Endodermal cell (in vitro differentiated cells): ENCODE data around the gene LRAT. TPM values are rescaled to one million over a fixed set of nuclear protein-coding genes. Genes with fewer than 3 reads are reported as not detected.
"Not testable (repeated sequence)": the region's sequence is repeated elsewhere in the genome, so short reads cannot be mapped to it uniquely, and the experiment has no call there.

Experiments
- DNase-seq: peaks from one replicate; pipeline ENCODE4 v3.0.0-alpha.2; 2017
- H3K27ac ChIP-seq: 2 replicates; pipeline ENCODE4 v1.5.1; 2013; ENCODE audit warnings: mild to moderate bottlenecking, low read depth, low read length, moderate library complexity
- H3K27me3 ChIP-seq: 2 replicates; pipeline ENCODE4 v1.6.1; 2013; ENCODE audit warnings: mild to moderate bottlenecking, low read length, moderate library complexity; ENCODE audit not compliant: insufficient read depth, control insufficient read depth, poor library complexity, severe bottlenecking
- H3K36me3 ChIP-seq: 2 replicates; pipeline ENCODE4 v1.7.0; 2013; ENCODE audit warnings: mild to moderate bottlenecking, low read length, moderate library complexity; ENCODE audit not compliant: control insufficient read depth, insufficient read depth
- H3K4me1 ChIP-seq: one replicate; pipeline ENCODE4 v1.7.0; 2013; ENCODE audit warnings: low read length; ENCODE audit not compliant: control insufficient read depth, insufficient read depth
- H3K4me3 ChIP-seq: 2 replicates; pipeline ENCODE4 v1.5.1; 2013; ENCODE audit warnings: mild to moderate bottlenecking, low read length, moderate library complexity
- H3K9ac ChIP-seq: 2 replicates; pipeline ENCODE4 v1.6.1; 2013; ENCODE audit warnings: mild to moderate bottlenecking, low read length, moderate library complexity; ENCODE audit not compliant: poor library complexity, severe bottlenecking; ENCODE audit errors: extremely low read depth
- H3K9me3 ChIP-seq: 2 replicates; pipeline ENCODE4 v1.6.1; 2013; ENCODE audit warnings: mild to moderate bottlenecking, low read length, moderate library complexity; ENCODE audit not compliant: control insufficient read depth
- H3K27ac Mint-ChIP-seq: 2 replicates; pipeline ENCODE4 v1.8.0; 2020; ENCODE audit warnings: mixed read lengths
- H3K27me3 Mint-ChIP-seq: 2 replicates; pipeline ENCODE4 v1.8.0; 2021; ENCODE audit warnings: mild to moderate bottlenecking, mixed read lengths; ENCODE audit not compliant: insufficient read depth
- H3K36me3 Mint-ChIP-seq: 2 replicates; pipeline ENCODE4 v1.8.0; 2020; ENCODE audit warnings: low read depth, mixed read lengths
- H3K4me1 Mint-ChIP-seq: 2 replicates; pipeline ENCODE4 v1.8.0; 2020; ENCODE audit warnings: mixed read lengths
- H3K4me3 Mint-ChIP-seq: 2 replicates; pipeline ENCODE4 v1.8.0; 2020; ENCODE audit warnings: mild to moderate bottlenecking, moderate library complexity, mixed read lengths
- H3K9me3 Mint-ChIP-seq: 2 replicates; pipeline ENCODE4 v1.8.0; 2020; ENCODE audit warnings: mild to moderate bottlenecking, mixed read lengths
- WGBS, 2 experiments: methylation state at CpG; one replicate each; pipeline versions ENCODE4 v1.1.5 to v1.1.7; 2013; ENCODE audit warnings: missing lambda C conversion rate in 2 of 2, mixed read lengths in 1 of 2; ENCODE audit not compliant: insufficient coverage in 1 of 2, insufficient read length in 1 of 2; 5-methylcytosine and 5-hydroxymethylcytosine counted together
- total RNA-seq, 2 donors: library from RNA; stranded (reverse); fragmentation: NEBNext Ultra II Directional in 1 of 2; extraction: Animal tissue kit (Norgen Biotek cat#: 25700) in 1 of 2; gene quantifications; 2 replicates in 1 of 2; 3 replicates in 1 of 2; pipeline ENCODE4 v1.2.1, GENCODE V29; 2021
- TF ChIP-seq, protein P1 (sequence below): fragments of 200-600 bp; sonication (generic); conservative IDR thresholded peaks from 2 replicates; pipeline ENCODE4 v1.5.0; 2021; ENCODE audit warnings: antibody characterized with exemption, mild to moderate bottlenecking

LRAT gene
- total RNA-seq, 2 donors from 2014 or later: 6.2 to 20.6 TPM

DNA sequence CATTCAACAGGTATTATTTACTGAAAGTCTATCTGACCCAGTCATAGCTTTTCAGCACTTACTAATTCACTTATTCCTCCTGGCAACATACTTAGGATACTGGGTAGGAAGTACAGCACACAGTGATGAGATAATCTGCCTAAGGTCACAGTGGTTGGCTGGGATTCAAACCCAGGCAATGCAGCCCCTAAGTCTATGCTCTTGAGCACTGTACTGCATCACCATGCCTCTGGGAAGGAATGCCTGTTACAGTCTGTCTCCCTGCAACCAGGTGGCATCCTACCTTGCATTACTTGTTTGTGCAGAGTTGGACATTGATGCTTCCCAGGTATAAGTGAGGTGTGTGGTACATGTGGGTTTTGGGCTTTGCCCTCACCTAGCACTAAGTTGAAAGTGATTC lies 21.5 kb upstream of the LRAT start:
- H3K4me1 ChIP-seq: peaks cover 19% of the 10 kb centered on the region
- no peak for DNase-seq
- H3K4me3 ChIP-seq: no peak overlapping the region
- H3K27me3 ChIP-seq: no peaks in the 10 kb centered on the region
- TF ChIP-seq, protein P1, sequence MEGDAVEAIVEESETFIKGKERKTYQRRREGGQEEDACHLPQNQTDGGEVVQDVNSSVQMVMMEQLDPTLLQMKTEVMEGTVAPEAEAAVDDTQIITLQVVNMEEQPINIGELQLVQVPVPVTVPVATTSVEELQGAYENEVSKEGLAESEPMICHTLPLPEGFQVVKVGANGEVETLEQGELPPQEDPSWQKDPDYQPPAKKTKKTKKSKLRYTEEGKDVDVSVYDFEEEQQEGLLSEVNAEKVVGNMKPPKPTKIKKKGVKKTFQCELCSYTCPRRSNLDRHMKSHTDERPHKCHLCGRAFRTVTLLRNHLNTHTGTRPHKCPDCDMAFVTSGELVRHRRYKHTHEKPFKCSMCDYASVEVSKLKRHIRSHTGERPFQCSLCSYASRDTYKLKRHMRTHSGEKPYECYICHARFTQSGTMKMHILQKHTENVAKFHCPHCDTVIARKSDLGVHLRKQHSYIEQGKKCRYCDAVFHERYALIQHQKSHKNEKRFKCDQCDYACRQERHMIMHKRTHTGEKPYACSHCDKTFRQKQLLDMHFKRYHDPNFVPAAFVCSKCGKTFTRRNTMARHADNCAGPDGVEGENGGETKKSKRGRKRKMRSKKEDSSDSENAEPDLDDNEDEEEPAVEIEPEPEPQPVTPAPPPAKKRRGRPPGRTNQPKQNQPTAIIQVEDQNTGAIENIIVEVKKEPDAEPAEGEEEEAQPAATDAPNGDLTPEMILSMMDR: no peak
- H3K9me3 ChIP-seq: no peaks in the 10 kb centered on the region
- Mint-ChIP-seq H3K27me3 (peaks cover 42% of the 10 kb centered on the region), H3K4me1 (peaks cover 31% of the 10 kb centered on the region), H3K27ac (no peak overlapping the region), H3K9me3 (no peaks in the 10 kb centered on the region), H3K4me3 (no peak overlapping the region), H3K36me3 (no peaks in the 10 kb centered on the region)
- H3K9ac ChIP-seq: no peak overlapping the region
- H3K27ac ChIP-seq: no peak overlapping the region
- no peaks in the 10 kb centered on the region for H3K36me3 ChIP-seq

DNA sequence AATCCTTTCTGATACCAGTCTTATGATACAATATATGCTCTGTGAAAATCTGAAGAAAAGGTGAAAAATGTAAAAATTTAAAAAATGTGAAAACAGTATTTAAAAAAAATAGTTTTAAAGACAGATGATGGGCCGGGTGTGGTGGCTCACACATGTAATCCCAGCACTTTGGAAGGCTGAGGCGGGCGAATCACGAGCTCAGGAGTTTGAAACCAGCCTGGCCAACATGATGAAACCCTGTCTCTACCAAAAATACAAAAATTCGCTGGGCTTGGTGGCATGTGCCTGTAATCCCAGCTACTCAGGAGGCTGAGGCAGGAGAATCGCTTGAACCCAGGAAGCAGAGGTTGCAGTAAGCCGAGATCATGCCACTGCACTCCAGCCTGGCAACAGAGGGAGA lies 20.2 kb upstream of the LRAT start:
- not testable (repeated sequence) for H3K4me3 ChIP-seq, H3K27ac ChIP-seq, H3K36me3 ChIP-seq, H3K9me3 ChIP-seq, H3K9me3 Mint-ChIP-seq, H3K9ac ChIP-seq, H3K27me3 ChIP-seq, H3K27ac Mint-ChIP-seq, H3K36me3 Mint-ChIP-seq, H3K4me3 Mint-ChIP-seq, DNase-seq
- 90 to 93% methylated on average over 7 of the region's 7 CpGs for whole genome bisulfite sequencing, 2 experiments
- peaks cover 37% of the 10 kb centered on the region for H3K27me3 Mint-ChIP-seq
- H3K4me1 Mint-ChIP-seq: peaks cover 24% of the 10 kb centered on the region
- H3K4me1 ChIP-seq: peaks cover 17% of the 10 kb centered on the region

DNA sequence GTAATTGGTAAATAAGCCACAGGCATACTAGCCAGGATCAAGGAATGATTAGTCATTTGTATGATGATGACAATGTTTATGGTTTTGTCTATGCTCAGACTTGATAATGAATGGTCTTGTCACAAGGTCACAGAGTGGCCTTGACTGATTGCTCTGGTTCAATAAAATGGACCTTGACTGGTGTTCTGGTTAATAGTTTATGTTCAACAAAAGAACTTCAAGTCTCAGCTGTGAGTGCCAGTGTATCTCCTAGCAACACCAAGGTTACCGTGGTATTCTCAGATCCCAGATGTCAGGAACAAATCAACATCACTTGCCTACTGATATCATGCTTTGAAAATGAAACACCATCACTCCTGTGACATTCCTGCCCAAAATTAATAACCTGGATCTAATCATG lies 16.3 kb upstream of the LRAT start:
- H3K27ac ChIP-seq: peak overlapping the region; percentile 77
- H3K27ac Mint-ChIP-seq: no peak overlapping the region
- no peak overlapping the region for H3K9ac ChIP-seq
- H3K4me1 Mint-ChIP-seq: peaks cover 10% of the 10 kb centered on the region
- no peaks in the 10 kb centered on the region for H3K36me3 ChIP-seq
- H3K4me3 Mint-ChIP-seq: no peak overlapping the region
- peaks cover 27% of the 10 kb centered on the region for H3K27me3 Mint-ChIP-seq
- no peaks in the 10 kb centered on the region for H3K27me3 ChIP-seq
- no peak for DNase-seq
- no peaks in the 10 kb centered on the region for H3K9me3 ChIP-seq
- TF ChIP-seq, protein P1: no peak
- no peaks in the 10 kb centered on the region for H3K9me3 Mint-ChIP-seq
- WGBS, 2 experiments: 67 to 87% methylated on average over 1 of the region's 1 CpG
- no peaks in the 10 kb centered on the region for H3K36me3 Mint-ChIP-seq
- no peak overlapping the region for H3K4me3 ChIP-seq
- peaks cover 3% of the 10 kb centered on the region for H3K4me1 ChIP-seq

DNA sequence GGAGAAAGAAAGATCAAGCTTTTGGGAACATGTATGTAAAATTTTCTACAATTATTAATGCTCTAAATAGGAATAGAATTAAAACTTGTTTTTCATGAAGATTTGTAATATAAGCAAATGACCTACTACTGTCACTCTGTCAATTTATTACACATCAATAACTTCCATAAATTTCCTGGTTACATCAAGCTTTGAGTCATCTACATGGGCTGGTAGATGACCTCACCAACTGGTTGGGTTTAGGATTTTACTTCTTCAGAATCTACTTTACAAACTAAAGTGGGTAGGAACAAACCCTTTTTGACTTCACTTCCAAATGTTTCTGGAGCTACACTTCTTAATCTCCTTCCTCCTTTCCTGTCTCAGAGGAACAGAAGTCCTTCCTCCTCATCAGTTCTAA lies 12.0 kb upstream of the LRAT start:
- peaks cover 17% of the 10 kb centered on the region for H3K4me1 Mint-ChIP-seq
- Histone ChIP-seq H3K9ac (no peak overlapping the region), H3K36me3 (no peaks in the 10 kb centered on the region), H3K9me3 (no peaks in the 10 kb centered on the region), H3K4me1 (peaks cover 3% of the 10 kb centered on the region), H3K27ac (no peak overlapping the region), H3K27me3 (no peaks in the 10 kb centered on the region), H3K4me3 (no peak overlapping the region)
- no peaks in the 10 kb centered on the region for H3K9me3 Mint-ChIP-seq
- H3K36me3 Mint-ChIP-seq: no peaks in the 10 kb centered on the region
- H3K27ac Mint-ChIP-seq: no peak overlapping the region
- H3K27me3 Mint-ChIP-seq: peaks cover 8% of the 10 kb centered on the region
- TF ChIP-seq, protein P1: no peak
- DNase-seq: no peak
- H3K4me3 Mint-ChIP-seq: no peak overlapping the region
